Measurements from ENCODE around the gene LRP8.

Gene LRP8

GRCh38 chr1:53359934-53360276 lies 32.0 kb upstream of the LRP8 start:
- in situ Hi-C loops (cut with MboI; ENCODE audit: low sequenced_read_pairs): no loop called here

GRCh38 chr1:53359225-53359933 lies 31.5 kb upstream of the LRP8 start:
- in situ Hi-C loops (cut with MboI; ENCODE audit: low sequenced_read_pairs): no loop called here

- in situ Hi-C loops (cut with MboI; ENCODE audit: low sequenced_read_pairs): no loop called here
Observed at GRCh38 chr1:53356637-53357036, 28.8 kb upstream of the LRP8 start.

GRCh38 chr1:53354119-53354518 lies 26.2 kb upstream of the LRP8 start:
- in situ Hi-C loops (cut with MboI; ENCODE audit: low sequenced_read_pairs): no loop called here

GRCh38 chr1:53352561-53352960 lies 24.7 kb upstream of the LRP8 start:
- in situ Hi-C loops (cut with MboI; ENCODE audit: low sequenced_read_pairs): no loop called here

GRCh38 chr1:53350853-53351767 lies 23.2 kb upstream of the LRP8 start:
- in situ Hi-C loops (cut with MboI; ENCODE audit: low sequenced_read_pairs): no loop called here

GRCh38 chr1:53349968-53350852 lies 22.3 kb upstream of the LRP8 start:
- in situ Hi-C loops (cut with MboI; ENCODE audit: low sequenced_read_pairs): no loop called here

GRCh38 chr1:53349369-53349835 lies 21.5 kb upstream of the LRP8 start:
- in situ Hi-C loops (cut with MboI; ENCODE audit: low sequenced_read_pairs): no loop called here

- in situ Hi-C loops (cut with MboI; ENCODE audit: low sequenced_read_pairs): no loop called here
Observed at GRCh38 chr1:53348486-53349368, 20.9 kb upstream of the LRP8 start.

- in situ Hi-C loops (cut with MboI; ENCODE audit: low sequenced_read_pairs): no loop called here
Observed at GRCh38 chr1:53346814-53347176, 18.9 kb upstream of the LRP8 start.

- in situ Hi-C loops (cut with MboI; ENCODE audit: low sequenced_read_pairs): no loop called here
Observed at GRCh38 chr1:53345996-53346813, 18.3 kb upstream of the LRP8 start.

GRCh38 chr1:53344921-53345838 lies 17.3 kb upstream of the LRP8 start:
- in situ Hi-C loops (cut with MboI; ENCODE audit: low sequenced_read_pairs): no loop called here

- in situ Hi-C loops (cut with MboI; ENCODE audit: low sequenced_read_pairs): no loop called here
Observed at GRCh38 chr1:53343831-53344668, 16.2 kb upstream of the LRP8 start.

GRCh38 chr1:53342735-53343470 lies 15.0 kb upstream of the LRP8 start:
- in situ Hi-C loops (cut with MboI; ENCODE audit: low sequenced_read_pairs): no loop called here

GRCh38 chr1:53341961-53342707 lies 14.3 kb upstream of the LRP8 start:
- in situ Hi-C loops (cut with MboI; ENCODE audit: low sequenced_read_pairs): no loop called here

GRCh38 chr1:53341521-53341895 lies 13.6 kb upstream of the LRP8 start:
- in situ Hi-C loops (cut with MboI; ENCODE audit: low sequenced_read_pairs): no loop called here

All from HL-60/S4 treated with retinoic acid at 250 ng/mL for 4 days and 3 days (cell line).